Spleen (tissue), 7 donors: ENCODE data around the gene IMPACT.

ENCODE experiments used
- CTCF ChIP-seq, 11 experiments: fragments of 200-600 bp in 7 of 11; fragments of 450-650 bp in 4 of 11; sonication (generic) in 4 of 11; IDR thresholded peaks in 8 of 11; conservative IDR thresholded peaks in 3 of 11; 1 replicate in 7 of 11; 2 replicates in 4 of 11; pipeline versions ENCODE4 v1.4.0 to v1.8.0; 2016 to 2021; ENCODE audit warnings: antibody characterized with exemption in 11 of 11, inconsistent platforms in 4 of 11, mild to moderate bottlenecking in 1 of 11
- POLR2A ChIP-seq, 3 donors: fragments of 450-650 bp; IDR thresholded peaks; one replicate each; pipeline ENCODE4 v1.5.1; 2017; ENCODE audit warnings: antibody characterized with exemption in 3 of 3, mild to moderate bottlenecking in 1 of 3
- POLR2AphosphoS5 ChIP-seq, 3 donors: sonication (generic); formaldehyde crosslinking; IDR thresholded peaks; one replicate each; pipeline ENCODE4 v1.5.1; 2017; ENCODE audit warnings: antibody characterized with exemption in 3 of 3
- donor health status: DM: no; HTN: no; CAD: no; lungs with moderate emphysema.
- donor health status: DM: no; HTN: no; CAD: no.
- donor health status: DM: no; HTN: no; CAD: no.

GRCh38 chr18:24403076-24403475 lies 23.4 kb upstream of the IMPACT start:
- TF ChIP-seq CTCF (IDR thresholded peaks at IDR 0.05 in 8 of 11, conservative IDR thresholded peaks at IDR 0.05 in 3 of 11) (no peak), POLR2AphosphoS5 (IDR thresholded peaks at IDR 0.05) (no peak), POLR2A (IDR thresholded peaks at IDR 0.05) (no peak)
